Right atrium auricular region (tissue), 2 donors: ENCODE measurements around the gene NCK1. TPM values are rescaled to one million over a fixed set of nuclear protein-coding genes. Genes with fewer than 3 reads are reported as not detected.
"Not testable (repeated sequence)": the region's sequence is repeated elsewhere in the genome, so short reads cannot be mapped to it uniquely, and the experiment has no call there.

Experiments used
- DNase-seq: peaks from one replicate; pipeline ENCODE4 v3.0.0-alpha.2; 2019; ENCODE audit warnings: low spot score
- H3K27ac ChIP-seq, 2 donors: fragments of 200-600 bp; sonication (generic); 1 replicate in 1 of 2; 2 replicates in 1 of 2; pipeline ENCODE4 v1.5.1; 2016 to 2019
- H3K27me3 ChIP-seq, 2 donors: fragments of 200-600 bp; sonication (generic); one replicate each; pipeline versions ENCODE4 v1.5.1 to v1.6.0; 2017 to 2019
- H3K36me3 ChIP-seq: fragments of 200-600 bp; sonication (generic); one replicate; pipeline ENCODE4 v1.5.1; 2016
- H3K4me1 ChIP-seq, 2 donors: fragments of 200-600 bp; sonication (generic); one replicate each; pipeline versions ENCODE4 v1.5.1 to v1.6.0; 2017 to 2019
- H3K4me3 ChIP-seq, 2 donors: fragments of 200-600 bp; sonication (generic); 1 replicate in 1 of 2; 2 replicates in 1 of 2; pipeline ENCODE4 v1.5.1; 2017 to 2019; ENCODE audit warnings: mild to moderate bottlenecking in 1 of 2, moderate library complexity in 1 of 2
- H3K9me3 ChIP-seq, 2 donors: fragments of 200-600 bp; sonication (generic); one replicate each; pipeline ENCODE4 v1.5.1; 2019
- total RNA-seq, 2 donors: library from RNA; depleted of rRNA; stranded (reverse); fragments of >200 nt; gene quantifications; one replicate each; pipeline ENCODE4 v1.1.0, GENCODE V29; 2016
- TF ChIP-seq, protein P1 (sequence below), 2 donors: fragments of 200-600 bp; sonication (generic); IDR thresholded peaks; one replicate each; pipeline ENCODE4 v1.5.1; 2019; ENCODE audit warnings: antibody characterized with exemption in 2 of 2

NCK1 gene
- total RNA-seq, 2 donors from 2014 or later: 21.5 to 22.0 TPM

DNA sequence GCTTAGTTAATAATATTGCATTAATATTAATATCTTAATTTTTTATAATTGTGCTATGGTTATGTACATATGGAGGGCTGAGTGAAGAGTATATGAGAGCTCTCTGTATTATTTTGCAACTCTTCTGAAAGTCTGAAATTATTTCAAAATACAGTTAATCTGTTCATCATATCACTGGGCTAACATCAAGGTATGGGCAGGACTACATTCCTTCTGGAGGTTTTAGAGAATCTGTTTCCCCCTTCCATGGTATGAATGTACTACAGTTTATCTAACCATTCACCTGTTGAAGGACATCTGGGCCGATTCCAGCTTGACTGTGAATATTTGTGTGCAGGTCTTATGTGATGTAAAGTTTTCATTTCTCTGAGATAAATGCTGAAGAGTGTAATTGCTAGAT, 100.9 kb downstream of the NCK1 start:
- no peak for DNase-seq
- H3K4me3 ChIP-seq: no peak overlapping the region
- H3K27me3 ChIP-seq: no peaks in the 10 kb centered on the region
- no peaks in the 10 kb centered on the region for H3K36me3 ChIP-seq
- H3K9me3 ChIP-seq: no peaks in the 10 kb centered on the region
- TF ChIP-seq, protein P1, sequence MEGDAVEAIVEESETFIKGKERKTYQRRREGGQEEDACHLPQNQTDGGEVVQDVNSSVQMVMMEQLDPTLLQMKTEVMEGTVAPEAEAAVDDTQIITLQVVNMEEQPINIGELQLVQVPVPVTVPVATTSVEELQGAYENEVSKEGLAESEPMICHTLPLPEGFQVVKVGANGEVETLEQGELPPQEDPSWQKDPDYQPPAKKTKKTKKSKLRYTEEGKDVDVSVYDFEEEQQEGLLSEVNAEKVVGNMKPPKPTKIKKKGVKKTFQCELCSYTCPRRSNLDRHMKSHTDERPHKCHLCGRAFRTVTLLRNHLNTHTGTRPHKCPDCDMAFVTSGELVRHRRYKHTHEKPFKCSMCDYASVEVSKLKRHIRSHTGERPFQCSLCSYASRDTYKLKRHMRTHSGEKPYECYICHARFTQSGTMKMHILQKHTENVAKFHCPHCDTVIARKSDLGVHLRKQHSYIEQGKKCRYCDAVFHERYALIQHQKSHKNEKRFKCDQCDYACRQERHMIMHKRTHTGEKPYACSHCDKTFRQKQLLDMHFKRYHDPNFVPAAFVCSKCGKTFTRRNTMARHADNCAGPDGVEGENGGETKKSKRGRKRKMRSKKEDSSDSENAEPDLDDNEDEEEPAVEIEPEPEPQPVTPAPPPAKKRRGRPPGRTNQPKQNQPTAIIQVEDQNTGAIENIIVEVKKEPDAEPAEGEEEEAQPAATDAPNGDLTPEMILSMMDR (IDR thresholded peaks at IDR 0.05): no peak
- no peak overlapping the region for H3K27ac ChIP-seq
- no peaks in the 10 kb centered on the region for H3K4me1 ChIP-seq

DNA sequence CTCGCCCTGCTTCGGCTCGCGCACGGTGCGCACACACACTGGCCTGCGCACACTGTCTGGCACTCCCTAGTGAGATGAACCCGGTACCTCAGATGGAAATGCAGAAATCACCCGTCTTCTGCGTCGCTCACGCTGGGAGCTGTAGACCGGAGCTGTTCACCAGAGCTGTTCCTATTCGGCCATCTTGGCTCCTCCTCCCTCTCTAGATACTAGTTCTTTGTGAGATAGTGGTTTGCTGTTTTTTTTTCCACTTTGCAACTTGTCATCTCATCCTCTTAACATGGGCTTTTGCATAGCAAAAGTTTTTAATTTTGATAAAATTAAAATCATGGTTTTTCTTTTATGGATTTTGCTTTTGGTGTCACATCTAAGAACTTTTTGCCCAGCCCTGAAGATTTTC, 107.5 kb downstream of the NCK1 start:
- H3K36me3 ChIP-seq, DNase-seq, H3K4me3 ChIP-seq, H3K27me3 ChIP-seq, H3K4me1 ChIP-seq, H3K27ac ChIP-seq: not testable (repeated sequence)
- peaks cover 5 to 10% of the 10 kb centered on the region in 2 donors for H3K9me3 ChIP-seq

DNA sequence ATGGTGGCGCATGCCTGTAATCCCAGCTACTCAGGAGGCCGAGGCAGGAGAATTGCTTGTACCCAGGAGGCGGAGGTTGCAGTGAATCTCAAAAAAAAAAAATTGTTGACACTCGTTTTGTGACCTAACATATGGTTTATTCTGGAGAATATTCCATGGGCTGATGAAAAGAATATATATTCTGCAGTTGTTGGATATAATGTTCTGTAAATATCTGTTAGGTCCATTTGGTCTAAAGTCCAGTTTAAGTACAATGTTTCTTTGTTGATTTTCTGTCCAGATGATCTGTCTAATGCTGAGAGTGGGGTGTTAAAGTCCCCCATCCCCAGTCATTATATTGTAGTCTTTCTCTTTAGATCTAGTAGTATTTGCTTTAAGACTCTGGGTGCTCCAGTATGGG, 111.3 kb downstream of the NCK1 start:
- H3K4me1 ChIP-seq: no peaks in the 10 kb centered on the region
- TF ChIP-seq, protein P1 (IDR thresholded peaks at IDR 0.05): no peak
- no peak overlapping the region for H3K27ac ChIP-seq
- H3K36me3 ChIP-seq: no peaks in the 10 kb centered on the region
- H3K9me3 ChIP-seq: peaks cover 6 to 17% of the 10 kb centered on the region in 2 donors
- H3K27me3 ChIP-seq: no peaks in the 10 kb centered on the region
- no peak overlapping the region for H3K4me3 ChIP-seq
- DNase-seq: no peak

DNA sequence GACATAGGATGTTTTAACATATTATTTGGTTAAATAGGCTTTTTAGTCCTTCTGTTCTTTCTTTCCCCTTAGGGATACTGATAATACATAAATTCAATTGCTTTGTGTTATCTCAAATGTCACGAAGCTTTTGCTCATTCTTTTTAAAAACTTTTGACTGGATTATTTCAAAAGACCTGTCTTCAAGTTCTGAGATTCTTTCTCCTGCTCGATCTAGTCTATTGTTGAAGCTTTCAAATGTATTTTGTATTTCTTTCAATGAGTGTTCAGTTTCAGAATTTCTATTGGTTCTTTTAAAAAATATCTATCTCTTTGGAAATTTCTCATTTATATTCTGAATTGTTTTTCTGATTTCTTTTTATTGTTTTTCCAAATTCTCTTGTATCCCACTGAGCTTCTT, 112.7 kb downstream of the NCK1 start:
- H3K36me3 ChIP-seq: no peaks in the 10 kb centered on the region
- DNase-seq: no peak
- H3K9me3 ChIP-seq: peaks cover 6 to 17% of the 10 kb centered on the region in 2 donors
- TF ChIP-seq, protein P1 (IDR thresholded peaks at IDR 0.05): no peak
- no peaks in the 10 kb centered on the region for H3K27me3 ChIP-seq
- no peak overlapping the region for H3K4me3 ChIP-seq
- H3K4me1 ChIP-seq: no peaks in the 10 kb centered on the region
- no peak overlapping the region for H3K27ac ChIP-seq

DNA sequence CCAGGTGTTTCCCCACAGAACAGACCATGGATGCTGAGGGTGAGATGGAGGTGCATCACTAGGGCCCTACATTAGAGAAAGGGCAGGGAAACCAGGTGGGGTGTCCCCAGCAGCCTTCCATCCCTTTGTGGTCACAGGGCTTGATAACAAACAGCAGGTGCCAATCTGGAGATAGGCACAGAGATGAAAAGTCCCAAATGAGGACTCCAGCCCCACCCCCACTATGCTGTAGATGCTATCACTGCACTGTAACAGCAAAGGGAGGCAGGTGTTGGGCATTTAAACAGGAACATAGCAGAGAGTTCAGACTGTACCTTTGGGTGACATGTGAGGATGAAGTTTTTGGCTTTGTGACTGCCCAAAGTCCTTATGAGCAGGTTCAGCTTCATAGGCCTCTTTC, 117.2 kb downstream of the NCK1 start:
- Histone ChIP-seq H3K27ac (no peak overlapping the region), H3K4me1 (no peaks in the 10 kb centered on the region), H3K27me3 (no peaks in the 10 kb centered on the region), H3K9me3 (peaks cover 4 to 10% of the 10 kb centered on the region in 2 donors), H3K4me3 (no peak overlapping the region), H3K36me3 (no peaks in the 10 kb centered on the region)
- TF ChIP-seq, protein P1 (IDR thresholded peaks at IDR 0.05): no peak
- no peak for DNase-seq

DNA sequence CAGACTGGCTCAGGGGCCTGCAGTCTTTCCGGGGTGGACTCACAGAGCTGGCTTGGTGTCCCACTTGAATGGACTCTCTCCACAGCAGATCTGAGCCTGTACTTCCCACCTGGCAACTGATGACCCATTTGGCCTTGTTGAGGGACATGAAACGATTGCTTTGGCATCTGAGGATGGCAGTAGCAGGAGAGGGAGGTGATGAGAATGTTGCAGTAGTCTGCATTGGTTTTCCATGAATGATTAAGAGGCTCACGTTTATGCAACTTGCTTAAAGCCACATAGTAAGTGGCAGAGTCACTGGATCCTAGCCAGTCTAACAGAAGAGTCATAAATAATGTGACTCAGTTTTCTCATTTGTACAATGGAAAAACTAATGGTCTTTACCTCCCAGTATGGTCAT, 117.7 kb downstream of the NCK1 start:
- TF ChIP-seq, protein P1 (IDR thresholded peaks at IDR 0.05): no peak
- H3K27me3 ChIP-seq: no peaks in the 10 kb centered on the region
- H3K4me3 ChIP-seq: no peak overlapping the region
- H3K4me1 ChIP-seq: peaks cover 0 to 4% of the 10 kb centered on the region in 2 donors
- H3K36me3 ChIP-seq: no peaks in the 10 kb centered on the region
- DNase-seq: no peak
- H3K27ac ChIP-seq: no peak overlapping the region
- peaks cover 0 to 5% of the 10 kb centered on the region in 2 donors for H3K9me3 ChIP-seq
